BLaER1 treated with 17β-estradiol and CSF1 and Interleukin-3, amounts not matched to agents 10 nM and 100 nM (cell line): ENCODE results near the gene ACADL.
A peak's percentile ranks its signal among the peaks of the same experiment; 100 is the strongest.

ENCODE experiments used
- H3K27ac ChIP-seq, 11 experiments: shearing (Covaris generic); formaldehyde crosslinking; 2 replicates each; pipeline ENCODE4 v1.8.1; 2022
- H3K27me3 ChIP-seq, 11 experiments: shearing (Covaris generic); formaldehyde crosslinking; 2 replicates each; pipeline ENCODE4 v1.8.1; 2022
- H3K36me3 ChIP-seq, 11 experiments: shearing (Covaris generic); formaldehyde crosslinking; 2 replicates each; pipeline ENCODE4 v1.8.1; 2022
- H3K4me1 ChIP-seq, 10 experiments: shearing (Covaris generic); formaldehyde crosslinking; 2 replicates each; pipeline ENCODE4 v1.8.1; 2022
- H3K4me2 ChIP-seq, 11 experiments: shearing (Covaris generic); formaldehyde crosslinking; 2 replicates each; pipeline ENCODE4 v1.8.1; 2022
- H3K4me3 ChIP-seq, 10 experiments: shearing (Covaris generic); formaldehyde crosslinking; 2 replicates each; pipeline ENCODE4 v1.8.1; 2022
- H3K9ac ChIP-seq, 11 experiments: shearing (Covaris generic); formaldehyde crosslinking; 2 replicates each; pipeline ENCODE4 v1.8.1; 2022
- H3K9me3 ChIP-seq, 11 experiments: shearing (Covaris generic); formaldehyde crosslinking; replicated peaks in 1 of 11; 2 replicates each; pipeline ENCODE4 v1.8.1; 2022
- H4K20me1 ChIP-seq, 11 experiments: shearing (Covaris generic); formaldehyde crosslinking; 2 replicates each; pipeline ENCODE4 v1.8.1; 2022
- Cebpa-rat ChIP-seq, 11 experiments: shearing (Covaris generic); IDR thresholded peaks; 2 replicates each; pipeline ENCODE4 v1.8.1; 2022

The ACADL gene

GRCh38 chr2:210169516-210170195 is 55.6 kb downstream of the ACADL start:
- peak overlapping the region; percentile 74 to 89 (median 78) for H3K4me2 ChIP-seq
- H3K9ac ChIP-seq = peak overlapping the region; percentile 92 to 99 (median 99)
- H3K4me3 ChIP-seq = peak overlapping the region; percentile 63 to 88 (median 74)
- H3K9me3 ChIP-seq = peaks cover 0 to 6% (median 0%) of the 10 kb centered on the region in 11 experiments; a peak in 3 of 22 replicates
- peaks cover 17 to 40% (median 29%) of the 10 kb centered on the region in 10 experiments for H3K4me1 ChIP-seq
- H3K36me3 ChIP-seq = peaks cover 0 to 7% (median 0%) of the 10 kb centered on the region in 11 experiments; a peak in 5 of 22 replicates
- no peak; a peak in 1 of 22 replicates for TF ChIP-seq Cebpa-rat (IDR thresholded peaks at IDR 0.05)
- peak overlapping the region; percentile 85 to 100 (median 95) for H3K27ac ChIP-seq
- H4K20me1 ChIP-seq = no peaks in the 10 kb centered on the region
- H3K27me3 ChIP-seq = no peaks in the 10 kb centered on the region

- peaks cover 25 to 47% (median 36%) of the 10 kb centered on the region in 10 experiments for H3K4me1 ChIP-seq
- no peaks in the 10 kb centered on the region for H4K20me1 ChIP-seq
- 0 out of 22 replicates have a peak overlapping the region, but pooled peaks of 1 of the 11 experiments have one; percentile 38 for H3K9ac ChIP-seq
- H3K36me3 ChIP-seq = peaks cover 0 to 9% (median 0%) of the 10 kb centered on the region in 11 experiments; a peak in 6 of 22 replicates
- no peak for TF ChIP-seq Cebpa-rat (IDR thresholded peaks at IDR 0.05)
- H3K4me2 ChIP-seq = peak overlapping the region in 4 of 11 experiments; percentile 6 to 50 (median 8); a peak in 2 of 22 replicates
- no peaks in the 10 kb centered on the region for H3K27me3 ChIP-seq
- H3K4me3 ChIP-seq = no peak overlapping the region
- H3K9me3 ChIP-seq = peaks cover 0 to 11% (median 0%) of the 10 kb centered on the region in 11 experiments; a peak in 3 of 22 replicates
- no peak overlapping the region; a peak in 1 of 22 replicates for H3K27ac ChIP-seq
These were observed 58.0 kb downstream of the ACADL start for GRCh38 chr2:210167227-210167626.

GRCh38 chr2:210162466-210163124 is 62.7 kb downstream of the ACADL start:
- no peak for TF ChIP-seq Cebpa-rat (IDR thresholded peaks at IDR 0.05)
- Histone ChIP-seq H3K27ac (peak overlapping the region in 10 of 11 experiments; percentile 37 to 81 (median 68); a peak in 19 of 22 replicates), H3K27me3 (no peaks in the 10 kb centered on the region), H3K4me2 (peak overlapping the region; percentile 37 to 82 (median 60)), H3K4me3 (peak overlapping the region in 1 of 10 experiments; percentile 2; a peak in 4 of 20 replicates), H3K4me1 (peaks cover 12 to 28% (median 17%) of the 10 kb centered on the region in 10 experiments), H3K9ac (peak overlapping the region in 8 of 11 experiments; percentile 22 to 65 (median 46); a peak in 13 of 22 replicates), H3K36me3 (peaks cover under 1 to 24% (median 6%) of the 10 kb centered on the region in 11 experiments; a peak in 19 of 22 replicates), H4K20me1 (peaks cover 0 to 7% (median 0%) of the 10 kb centered on the region in 11 experiments; a peak in 2 of 22 replicates), H3K9me3 (peaks cover 0 to 21% (median 6%) of the 10 kb centered on the region in 11 experiments; a peak in 5 of 22 replicates)

DNA sequence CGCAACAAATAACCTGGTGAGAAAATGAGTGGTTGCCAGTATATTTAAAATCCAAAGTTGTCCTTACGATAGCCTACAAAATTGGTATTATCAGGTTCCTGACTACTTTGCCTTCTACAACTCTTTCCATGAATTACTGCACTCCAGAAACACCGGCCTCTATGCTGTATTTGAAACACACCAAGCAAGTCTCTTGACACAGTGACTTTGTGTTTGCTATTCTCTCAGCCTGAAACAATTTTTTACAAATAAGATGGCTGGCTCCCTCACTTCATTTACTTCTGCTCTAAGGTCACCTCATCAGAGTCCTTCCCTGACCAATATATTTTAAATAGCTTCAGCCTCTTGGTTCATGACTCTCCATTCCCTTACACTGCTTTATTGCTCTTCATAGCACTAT is 66.2 kb downstream of the ACADL start:
- Histone ChIP-seq H3K27ac (no peak overlapping the region), H3K9ac (no peak overlapping the region), H3K36me3 (peaks cover 15 to 45% (median 27%) of the 10 kb centered on the region in 11 experiments), H3K4me2 (no peak overlapping the region), H3K27me3 (no peaks in the 10 kb centered on the region), H3K4me3 (no peak overlapping the region), H3K9me3 (peaks cover 0 to 14% (median 4%) of the 10 kb centered on the region in 11 experiments; a peak in 5 of 22 replicates), H3K4me1 (peaks cover 12 to 23% (median 15%) of the 10 kb centered on the region in 10 experiments), H4K20me1 (peaks cover 0 to 7% (median 0%) of the 10 kb centered on the region in 11 experiments; a peak in 3 of 22 replicates)
- TF ChIP-seq Cebpa-rat (IDR thresholded peaks at IDR 0.05) = no peak

DNA sequence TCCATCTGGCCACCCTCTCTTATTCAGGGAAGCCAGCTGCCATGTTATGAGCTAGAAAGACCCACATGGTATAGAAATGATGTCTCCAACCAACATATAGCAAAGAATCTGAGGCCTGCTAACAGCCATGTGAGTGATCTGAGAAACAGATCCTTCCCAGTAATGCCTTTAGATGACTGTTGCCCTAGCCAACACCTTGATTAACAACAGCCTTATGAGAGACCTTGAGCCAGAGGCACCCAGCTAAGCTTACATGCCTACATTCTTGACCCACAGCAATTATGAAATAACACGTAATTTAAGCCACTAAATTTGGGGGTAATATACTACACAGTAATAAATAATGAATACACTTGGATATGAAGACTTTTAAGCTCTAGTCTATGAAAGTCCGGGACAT is 67.0 kb downstream of the ACADL start:
- Histone ChIP-seq H3K27ac (no peak overlapping the region), H3K4me3 (no peak overlapping the region), H3K9ac (no peak overlapping the region), H3K4me2 (no peak overlapping the region), H3K4me1 (peaks cover 9 to 21% (median 13%) of the 10 kb centered on the region in 10 experiments), H3K27me3 (no peaks in the 10 kb centered on the region), H4K20me1 (peaks cover 0 to 7% (median 0%) of the 10 kb centered on the region in 11 experiments; a peak in 3 of 22 replicates), H3K36me3 (peaks cover 23 to 53% (median 36%) of the 10 kb centered on the region in 11 experiments), H3K9me3 (peaks cover 0 to 14% (median 4%) of the 10 kb centered on the region in 11 experiments; a peak in 5 of 22 replicates)
- no peak for TF ChIP-seq Cebpa-rat (IDR thresholded peaks at IDR 0.05)

DNA sequence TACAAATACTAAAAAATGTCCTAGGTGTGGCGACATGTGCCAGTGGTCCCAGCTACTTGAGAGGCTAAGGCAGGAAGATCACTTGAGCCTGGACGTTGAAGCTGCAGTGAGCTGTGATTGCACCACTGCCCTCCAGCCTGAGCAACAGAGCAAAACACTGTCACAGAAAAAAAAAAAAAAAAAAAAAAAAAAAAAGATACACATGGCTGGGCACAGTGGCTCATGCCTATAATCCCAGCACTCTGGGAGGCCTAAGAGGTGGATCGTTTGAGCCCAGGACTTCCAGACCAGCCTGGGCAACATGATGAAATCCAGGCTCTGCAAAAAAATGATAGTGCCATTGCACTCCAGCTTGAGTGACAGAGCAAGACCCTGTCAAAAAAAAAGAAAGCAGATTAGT is 67.7 kb downstream of the ACADL start:
- Histone ChIP-seq H3K4me3 (no peak overlapping the region), H3K9me3 (peaks cover 0 to 14% (median 4%) of the 10 kb centered on the region in 11 experiments; a peak in 5 of 22 replicates), H3K4me1 (peaks cover 3 to 14% (median 6%) of the 10 kb centered on the region in 10 experiments; a peak in 18 of 20 replicates), H3K9ac (no peak overlapping the region), H3K4me2 (peak overlapping the region in 1 of 11 experiments; percentile 10; a peak in 1 of 22 replicates), H3K27ac (no peak overlapping the region), H4K20me1 (peaks cover 0 to 7% (median 0%) of the 10 kb centered on the region in 11 experiments; a peak in 3 of 22 replicates), H3K27me3 (no peaks in the 10 kb centered on the region), H3K36me3 (peaks cover 30 to 60% (median 43%) of the 10 kb centered on the region in 11 experiments)
- TF ChIP-seq Cebpa-rat (IDR thresholded peaks at IDR 0.05) = no peak

DNA sequence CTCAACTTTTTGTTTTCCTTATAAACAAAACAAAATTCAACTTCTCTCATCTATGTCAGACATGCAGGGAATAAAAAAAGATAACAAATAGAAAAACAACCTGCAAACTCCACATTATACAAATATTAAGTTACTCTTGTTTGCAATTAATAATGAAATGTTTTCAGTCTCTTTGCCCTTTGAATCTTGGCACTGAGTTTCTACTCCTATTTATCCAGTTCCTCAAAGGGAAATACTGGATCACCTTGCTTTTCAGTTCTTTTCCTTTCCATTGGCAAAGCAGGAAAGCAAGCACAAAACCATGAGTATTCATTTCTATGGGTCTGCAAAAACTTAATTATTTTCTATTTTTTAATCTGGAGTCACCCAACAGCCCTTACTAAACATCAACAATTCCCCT is 77.6 kb downstream of the ACADL start:
- Histone ChIP-seq H3K36me3 (peaks cover 58 to 86% (median 68%) of the 10 kb centered on the region in 11 experiments), H3K27me3 (no peaks in the 10 kb centered on the region), H3K27ac (no peak overlapping the region), H3K9me3 (peaks cover 15 to 46% (median 35%) of the 10 kb centered on the region in 11 experiments), H3K9ac (no peak overlapping the region), H3K4me2 (no peak overlapping the region), H4K20me1 (peaks cover 0 to 7% (median 0%) of the 10 kb centered on the region in 11 experiments; a peak in 3 of 22 replicates), H3K4me3 (no peak overlapping the region), H3K4me1 (no peaks in the 10 kb centered on the region)
- TF ChIP-seq Cebpa-rat (IDR thresholded peaks at IDR 0.05) = no peak
